GM12878 (cell line): ENCODE measurements around the gene COL18A1. TPM values are rescaled to one million over a fixed set of nuclear protein-coding genes. Genes with fewer than 3 reads are reported as not detected.

Experiments used
- ATAC-seq: fragments of 200-7000 bp; cut with Tn5 transposase; 3 replicates; pipeline ENCODE4 v1.9.1; 2020; ENCODE audit warnings: mild to moderate bottlenecking, moderate library complexity
- BruUV-seq: library from RNA; stranded (reverse); fragments of 400-500 nt; replicated peaks from 2 replicates; lab custom pipeline; 2021; lab: Mats Ljungman, UMichigan
- CTCF ChIA-PET: fragments of 300-600 bp; sonication (Branson Sonifier 250); formaldehyde crosslinking; extraction: SDS; loops from one replicate; lab custom pipeline; 2021; ENCODE audit warnings: inconsistent platforms; lab: Yijun Ruan, JAX
- POLR2A ChIA-PET: fragments of 350-600 bp; formaldehyde crosslinking; extraction: SDS; loops from one replicate; lab custom pipeline; 2021; ENCODE audit warnings: inconsistent platforms; lab: Charles Lee
- RAD21 ChIA-PET: fragments of 300-600 bp; sonication (Branson Sonifier 250); formaldehyde crosslinking; loops from one replicate; lab custom pipeline; 2023; ENCODE audit warnings: antibody characterized with exemption; ENCODE audit not compliant: unreplicated experiment; lab: Charles Lee
- SMC1A ChIA-PET: fragments of 300-600 bp; sonication (Branson Sonifier 250); formaldehyde crosslinking; loops from one replicate; lab custom pipeline; 2023; ENCODE audit not compliant: unreplicated experiment, uncharacterized antibody; lab: Charles Lee
- DNase-seq: peaks from one replicate; pipeline ENCODE4 v3.0.0-alpha.2; 2011; ENCODE audit warnings: low read depth, low spot score
- FAIRE-seq: peaks from 3 replicates; lab custom pipeline; 2011; peaks lifted over from hg19 to GRCh38; lab: Jason Lieb, UNC
- H2AFZ ChIP-seq: 2 replicates; pipeline ENCODE4 v1.6.0; 2011; ENCODE audit warnings: low read depth, low read length, control low read depth; ENCODE audit not compliant: control insufficient read depth
- H3K27ac ChIP-seq: 2 replicates; pipeline ENCODE4 v1.5.1; 2011; ENCODE audit warnings: control low read depth; ENCODE audit not compliant: control insufficient read depth, insufficient read depth
- H3K27me3 ChIP-seq, 2 experiments: replicated peaks in 1 of 2; 2 replicates each; pipeline versions ENCODE4 v1.6.0 to v1.6.1; 2011; ENCODE audit warnings: low read length in 1 of 2; ENCODE audit not compliant: control insufficient read depth in 2 of 2, insufficient read depth in 2 of 2
- H3K36me3 ChIP-seq, 2 experiments: 2 replicates each; pipeline ENCODE4 v1.5.1; 2011; ENCODE audit warnings: low read length in 1 of 2; ENCODE audit not compliant: control insufficient read depth in 2 of 2, insufficient read depth in 2 of 2
- H3K4me1 ChIP-seq: 2 replicates; pipeline ENCODE4 v1.6.1; 2011; ENCODE audit warnings: mild to moderate bottlenecking, low read length, moderate library complexity, mixed read lengths; ENCODE audit not compliant: control insufficient read depth, insufficient read depth
- H3K4me2 ChIP-seq: 2 replicates; pipeline ENCODE4 v1.6.0; 2011; ENCODE audit warnings: control low read depth; ENCODE audit not compliant: control insufficient read depth, insufficient read depth
- H3K4me3 ChIP-seq: fragments of 200-600 bp; sonication (generic); 2 replicates; pipeline ENCODE4 v1.5.1; 2016
- H3K79me2 ChIP-seq: 2 replicates; pipeline ENCODE4 v1.6.0; 2011; ENCODE audit warnings: low read length; ENCODE audit not compliant: control insufficient read depth, insufficient read depth
- H3K9ac ChIP-seq: 2 replicates; pipeline ENCODE4 v1.8.0; 2011; ENCODE audit warnings: low read length, control low read depth, mixed read lengths; ENCODE audit not compliant: control insufficient read depth, insufficient read depth
- H3K9me3 ChIP-seq: replicated peaks from 3 replicates; pipeline ENCODE4 v1.5.1; 2011; ENCODE audit warnings: mild to moderate bottlenecking, low read length; ENCODE audit not compliant: control insufficient read depth, insufficient read depth
- H4K20me1 ChIP-seq: 2 replicates; pipeline ENCODE4 v1.6.0; 2011; ENCODE audit not compliant: control insufficient read depth, insufficient read depth
- ELK1 ChIP-seq: IDR thresholded peaks from 2 replicates; pipeline ENCODE4 v1.6.1; 2012; ENCODE audit warnings: low read depth, low read length, improper control_type of control experiment
- HDGF ChIP-seq: fragments of 450-650 bp; IDR thresholded peaks from 2 replicates; pipeline ENCODE4 v1.6.1; 2016; ENCODE audit warnings: antibody characterized with exemption
- IKZF1 ChIP-seq: fragments of 450-650 bp; conservative IDR thresholded peaks from 2 replicates; pipeline ENCODE4 v1.6.1; 2017; ENCODE audit warnings: antibody characterized with exemption, mild to moderate bottlenecking
- IKZF2 ChIP-seq, 2 experiments: fragments of 450-650 bp; IDR thresholded peaks; 2 replicates each; pipeline ENCODE4 v1.6.1; 2017; ENCODE audit warnings: mild to moderate bottlenecking in 2 of 2, moderate library complexity in 2 of 2
- PKNOX1 ChIP-seq: fragments of 450-650 bp; IDR thresholded peaks from 2 replicates; pipeline ENCODE4 v1.6.1; 2016; ENCODE audit warnings: mild to moderate bottlenecking
- RFX5 ChIP-seq: IDR thresholded peaks from 2 replicates; pipeline ENCODE4 v1.6.1; 2011; ENCODE audit warnings: low read depth, low read length, improper control_type of control experiment
- SMAD5 ChIP-seq: IDR thresholded peaks from 2 replicates; pipeline ENCODE4 v1.6.1; 2016; ENCODE audit warnings: antibody characterized with exemption, low read depth
- TCF12 ChIP-seq: IDR thresholded peaks from 2 replicates; pipeline ENCODE4 v1.6.1; 2011; ENCODE audit warnings: low read depth, mild to moderate bottlenecking, low read length
- ZNF274 ChIP-seq: IDR thresholded peaks from one replicate; pipeline ENCODE4 v1.8.0; 2011; ENCODE audit not compliant: insufficient read length, insufficient read depth
- WGBS: methylation state at CpG from one replicate; pipeline ENCODE4 v1.1.6; 2016; ENCODE audit warnings: low lambda C conversion rate; ENCODE audit not compliant: insufficient replicate concordance, insufficient coverage; ENCODE audit errors: missing lambda C conversion rate; 5-methylcytosine and 5-hydroxymethylcytosine counted together
- in situ Hi-C: fragments of 300-500 bp; cut with MboI; formaldehyde crosslinking; loops from 9 replicates; pipeline ENCODE4 v1.14.3; 2018; ENCODE audit warnings: mixed read lengths
- intact Hi-C: fragments of 100-400 bp; cut with micrococcal nuclease; formaldehyde crosslinking; loops from one replicate; pipeline ENCODE4 v1.14.2; 2022; ENCODE audit not compliant: unreplicated experiment
- polyA plus RNA-seq, 11 experiments: library from polyadenylated mRNA; depleted of rRNA in 4 of 11; unstranded in 6 of 11; stranded (reverse) in 5 of 11; fragments of >200 nt; fragmentation: Nextera tagmentation in 4 of 11; fragmentation: Illumina TruSeq in 1 of 11; extraction: Ambion mirVana in 4 of 11; extraction: Trizol in 1 of 11; gene quantifications; 1 replicate in 1 of 11; 2 replicates in 10 of 11; pipeline versions ENCODE4 v1.2.1 to v1.2.3, GENCODE V29; 2011 to 2016; ENCODE audit warnings: inconsistent platforms in 2 of 11, missing spikeins in 2 of 11, low read depth in 1 of 11
- total RNA-seq, 4 experiments: library from RNA; depleted of rRNA in 3 of 4; stranded (reverse); fragments of >200 nt in 3 of 4; fragmentation: Illumina TruSeq in 1 of 4; extraction: Trizol in 1 of 4; gene quantifications; 2 replicates each; pipeline versions ENCODE4 v1.2.1 to v1.2.3, GENCODE V29; 2013 to 2021
- TF ChIP-seq, protein P1 (sequence below): fragments of 450-650 bp; IDR thresholded peaks from 2 replicates; pipeline ENCODE4 v1.6.1; 2018; ENCODE audit warnings: mild to moderate bottlenecking, low read depth, moderate library complexity; ENCODE audit not compliant: partially characterized antibody
- TF ChIP-seq, protein P2 (sequence below): fragments of 450-650 bp; formaldehyde crosslinking; IDR thresholded peaks from 2 replicates; pipeline ENCODE4 v1.4.0; 2020; ENCODE audit warnings: mild to moderate bottlenecking, moderate library complexity
- TF ChIP-seq, protein P3 (sequence below): IDR thresholded peaks from 2 replicates; pipeline ENCODE4 v1.6.1; 2012; ENCODE audit warnings: low read length, inconsistent platforms
- TF ChIP-seq, protein P4 (sequence below): IDR thresholded peaks from 2 replicates; pipeline ENCODE4 v1.6.1; 2011; ENCODE audit warnings: borderline replicate concordance, low read depth, mild to moderate bottlenecking, moderate library complexity, low read length; ENCODE audit not compliant: insufficient read depth, poor library complexity, severe bottlenecking

The COL18A1 gene
- total and polyA plus RNA-seq, 10 of the 15 experiments (the other 5 are each of a cell fraction or from before 2014, with no cell fraction given), result under 0.01 to 0.49 (median 0.09) TPM; not detected in 3

- no peaks in the 10 kb centered on the region for H3K79me2 ChIP-seq
- H3K4me1 ChIP-seq, result no peaks in the 10 kb centered on the region
- no peak overlapping the region for H3K27ac ChIP-seq
- no peak overlapping the region for H2AFZ ChIP-seq
- DNase-seq, result no peak
- no peak for FAIRE-seq
- H3K4me3 ChIP-seq, result no peak overlapping the region
- no peaks in the 10 kb centered on the region for H4K20me1 ChIP-seq
- H3K4me2 ChIP-seq, result no peak overlapping the region
- 0 out of 4 replicates have a peak, but pooled peaks cover 0 to 3% of the 10 kb centered on the region in 2 experiments for H3K27me3 ChIP-seq
- no TSS peak for BruUV-seq
- ChIA-PET RAD21 (no interaction called here), SMC1A (no interaction called here), CTCF (no interaction called here), POLR2A (no interaction called here)
- H3K36me3 ChIP-seq, result no peaks in the 10 kb centered on the region
- whole genome bisulfite sequencing, result 32% methylated on average over 5 of the region's 5 CpGs
- intact Hi-C loops (no loop called here), in situ Hi-C loops (no loop called here)
- H3K9me3 ChIP-seq, result no peaks in the 10 kb centered on the region
- no peak for ATAC-seq
- no peak overlapping the region for H3K9ac ChIP-seq
- TF ChIP-seq ZNF274 (no peak), IKZF2 (IDR thresholded peaks at IDR 0.05) (no peak), SMAD5 (no peak), IKZF1 (no peak), HDGF (no peak), PKNOX1 (no peak), TCF12 (no peak), RFX5 (no peak), ELK1 (no peak)
- TF ChIP-seq, protein P1, sequence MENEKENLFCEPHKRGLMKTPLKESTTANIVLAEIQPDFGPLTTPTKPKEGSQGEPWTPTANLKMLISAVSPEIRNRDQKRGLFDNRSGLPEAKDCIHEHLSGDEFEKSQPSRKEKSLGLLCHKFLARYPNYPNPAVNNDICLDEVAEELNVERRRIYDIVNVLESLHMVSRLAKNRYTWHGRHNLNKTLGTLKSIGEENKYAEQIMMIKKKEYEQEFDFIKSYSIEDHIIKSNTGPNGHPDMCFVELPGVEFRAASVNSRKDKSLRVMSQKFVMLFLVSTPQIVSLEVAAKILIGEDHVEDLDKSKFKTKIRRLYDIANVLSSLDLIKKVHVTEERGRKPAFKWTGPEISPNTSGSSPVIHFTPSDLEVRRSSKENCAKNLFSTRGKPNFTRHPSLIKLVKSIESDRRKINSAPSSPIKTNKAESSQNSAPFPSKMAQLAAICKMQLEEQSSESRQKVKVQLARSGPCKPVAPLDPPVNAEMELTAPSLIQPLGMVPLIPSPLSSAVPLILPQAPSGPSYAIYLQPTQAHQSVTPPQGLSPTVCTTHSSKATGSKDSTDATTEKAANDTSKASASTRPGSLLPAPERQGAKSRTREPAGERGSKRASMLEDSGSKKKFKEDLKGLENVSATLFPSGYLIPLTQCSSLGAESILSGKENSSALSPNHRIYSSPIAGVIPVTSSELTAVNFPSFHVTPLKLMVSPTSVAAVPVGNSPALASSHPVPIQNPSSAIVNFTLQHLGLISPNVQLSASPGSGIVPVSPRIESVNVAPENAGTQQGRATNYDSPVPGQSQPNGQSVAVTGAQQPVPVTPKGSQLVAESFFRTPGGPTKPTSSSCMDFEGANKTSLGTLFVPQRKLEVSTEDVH, result no peak
- TF ChIP-seq, protein P2, sequence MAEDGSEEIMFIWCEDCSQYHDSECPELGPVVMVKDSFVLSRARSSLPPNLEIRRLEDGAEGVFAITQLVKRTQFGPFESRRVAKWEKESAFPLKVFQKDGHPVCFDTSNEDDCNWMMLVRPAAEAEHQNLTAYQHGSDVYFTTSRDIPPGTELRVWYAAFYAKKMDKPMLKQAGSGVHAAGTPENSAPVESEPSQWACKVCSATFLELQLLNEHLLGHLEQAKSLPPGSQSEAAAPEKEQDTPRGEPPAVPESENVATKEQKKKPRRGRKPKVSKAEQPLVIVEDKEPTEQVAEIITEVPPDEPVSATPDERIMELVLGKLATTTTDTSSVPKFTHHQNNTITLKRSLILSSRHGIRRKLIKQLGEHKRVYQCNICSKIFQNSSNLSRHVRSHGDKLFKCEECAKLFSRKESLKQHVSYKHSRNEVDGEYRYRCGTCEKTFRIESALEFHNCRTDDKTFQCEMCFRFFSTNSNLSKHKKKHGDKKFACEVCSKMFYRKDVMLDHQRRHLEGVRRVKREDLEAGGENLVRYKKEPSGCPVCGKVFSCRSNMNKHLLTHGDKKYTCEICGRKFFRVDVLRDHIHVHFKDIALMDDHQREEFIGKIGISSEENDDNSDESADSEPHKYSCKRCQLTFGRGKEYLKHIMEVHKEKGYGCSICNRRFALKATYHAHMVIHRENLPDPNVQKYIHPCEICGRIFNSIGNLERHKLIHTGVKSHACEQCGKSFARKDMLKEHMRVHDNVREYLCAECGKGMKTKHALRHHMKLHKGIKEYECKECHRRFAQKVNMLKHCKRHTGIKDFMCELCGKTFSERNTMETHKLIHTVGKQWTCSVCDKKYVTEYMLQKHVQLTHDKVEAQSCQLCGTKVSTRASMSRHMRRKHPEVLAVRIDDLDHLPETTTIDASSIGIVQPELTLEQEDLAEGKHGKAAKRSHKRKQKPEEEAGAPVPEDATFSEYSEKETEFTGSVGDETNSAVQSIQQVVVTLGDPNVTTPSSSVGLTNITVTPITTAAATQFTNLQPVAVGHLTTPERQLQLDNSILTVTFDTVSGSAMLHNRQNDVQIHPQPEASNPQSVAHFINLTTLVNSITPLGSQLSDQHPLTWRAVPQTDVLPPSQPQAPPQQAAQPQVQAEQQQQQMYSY (CRISPR knock-in tag), result no peak
- TF ChIP-seq, protein P3, sequence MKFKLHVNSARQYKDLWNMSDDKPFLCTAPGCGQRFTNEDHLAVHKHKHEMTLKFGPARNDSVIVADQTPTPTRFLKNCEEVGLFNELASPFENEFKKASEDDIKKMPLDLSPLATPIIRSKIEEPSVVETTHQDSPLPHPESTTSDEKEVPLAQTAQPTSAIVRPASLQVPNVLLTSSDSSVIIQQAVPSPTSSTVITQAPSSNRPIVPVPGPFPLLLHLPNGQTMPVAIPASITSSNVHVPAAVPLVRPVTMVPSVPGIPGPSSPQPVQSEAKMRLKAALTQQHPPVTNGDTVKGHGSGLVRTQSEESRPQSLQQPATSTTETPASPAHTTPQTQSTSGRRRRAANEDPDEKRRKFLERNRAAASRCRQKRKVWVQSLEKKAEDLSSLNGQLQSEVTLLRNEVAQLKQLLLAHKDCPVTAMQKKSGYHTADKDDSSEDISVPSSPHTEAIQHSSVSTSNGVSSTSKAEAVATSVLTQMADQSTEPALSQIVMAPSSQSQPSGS, result no peak
- TF ChIP-seq, protein P4, sequence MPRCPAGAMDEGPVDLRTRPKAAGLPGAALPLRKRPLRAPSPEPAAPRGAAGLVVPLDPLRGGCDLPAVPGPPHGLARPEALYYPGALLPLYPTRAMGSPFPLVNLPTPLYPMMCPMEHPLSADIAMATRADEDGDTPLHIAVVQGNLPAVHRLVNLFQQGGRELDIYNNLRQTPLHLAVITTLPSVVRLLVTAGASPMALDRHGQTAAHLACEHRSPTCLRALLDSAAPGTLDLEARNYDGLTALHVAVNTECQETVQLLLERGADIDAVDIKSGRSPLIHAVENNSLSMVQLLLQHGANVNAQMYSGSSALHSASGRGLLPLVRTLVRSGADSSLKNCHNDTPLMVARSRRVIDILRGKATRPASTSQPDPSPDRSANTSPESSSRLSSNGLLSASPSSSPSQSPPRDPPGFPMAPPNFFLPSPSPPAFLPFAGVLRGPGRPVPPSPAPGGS, result no peak
Observed at GRCh38 chr21:45377866-45378257, 27.1 kb upstream of the COL18A1 start.
